ENCODE measurements around the gene PTPN5. TPM values are rescaled to one million over a fixed set of nuclear protein-coding genes. Genes with fewer than 3 reads are reported as not detected.

The PTPN5 gene
- total RNA-seq, 1 experiment from 2014 or later = not detected

GRCh38 chr11:18768978-18769377 lies 22.6 kb downstream of the PTPN5 start:
- Histone ChIP-seq H3K4me2 (no peak overlapping the region), H4K20me1 (ENCODE audit: insufficient read depth) (no peaks in the 10 kb centered on the region), H3K79me2 (ENCODE audit: low read depth) (no peaks in the 10 kb centered on the region), H3K36me3 (ENCODE audit: low read depth) (no peaks in the 10 kb centered on the region), H2AFZ (no peak overlapping the region), H3K27me3 (ENCODE audit: insufficient read depth, low read depth) (peaks cover 23% of the 10 kb centered on the region), H3K27ac (no peak overlapping the region), H3F3A (ENCODE audit: insufficient read depth, low read depth) (peaks cover 2% of the 10 kb centered on the region; the same call in 1 of the 2 replicates), H3K4me1 (replicated peaks; ENCODE audit: insufficient read depth) (peaks cover 2% of the 10 kb centered on the region), H3K9me3 (ENCODE audit: insufficient read depth, low read depth) (no peaks in the 10 kb centered on the region), H3K4me3 (no peak overlapping the region), H3K9me2 (ENCODE audit: insufficient read depth) (no peaks in the 10 kb centered on the region)
- no peak for DNase-seq
- no peak for TF ChIP-seq CTCF (conservative IDR thresholded peaks at IDR 0.05)
- TF ChIP-seq EZH2 (IDR thresholded peaks at IDR 0.05; ENCODE audit: low read depth) = no peak
- no TSS peak for BruUV-seq (replicated peaks)
- ChIA-PET CTCF (interaction anchor here (0.6 kb wide), 1 partner anchor 81 kb away, joined by 6 read pairs; no protein-coding TSS in a partner anchor), POLR2A (ENCODE audit: unreplicated experiment) (no interaction called here)
- intact Hi-C loops (cut with micrococcal nuclease; ENCODE audit: unreplicated experiment) = no loop called here

DNA sequence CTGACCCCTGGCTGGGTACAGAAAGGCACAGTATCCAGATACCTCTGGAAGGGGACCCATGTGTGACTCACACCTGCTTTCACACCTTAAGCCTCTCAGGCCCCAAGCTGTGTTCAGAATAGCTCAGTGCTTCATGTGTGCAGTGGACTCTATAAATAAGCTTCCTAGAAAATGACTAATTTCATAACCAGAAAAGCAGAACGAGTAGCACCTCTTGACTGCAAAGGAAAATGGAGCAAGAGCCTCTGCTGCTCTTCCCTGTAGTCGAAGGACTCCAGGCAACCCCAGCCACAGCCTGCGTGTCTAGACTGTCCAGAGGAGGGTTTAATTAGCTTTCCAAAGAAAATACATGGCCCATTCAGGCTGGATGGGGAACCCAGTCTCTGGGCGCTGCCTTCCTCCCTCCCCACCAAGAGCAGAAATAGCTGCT lies 23.1 kb downstream of the PTPN5 start:
- ChIA-PET CTCF (interaction anchor here (0.6 kb wide), 1 partner anchor 81 kb away, joined by 6 read pairs; no protein-coding TSS in a partner anchor), POLR2A (ENCODE audit: unreplicated experiment) (interaction anchor here (0.5 to 0.6 kb wide), 2 partner anchors 39 to 46 kb away, joined by 5 to 14 read pairs; no protein-coding TSS in a partner anchor)
- H3K4me2 ChIP-seq = no peak overlapping the region
- H3F3A ChIP-seq (ENCODE audit: insufficient read depth, low read depth) = peaks cover 7% of the 10 kb centered on the region; the same call in 1 of the 2 replicates
- TF ChIP-seq EZH2 (IDR thresholded peaks at IDR 0.05; ENCODE audit: low read depth) (no peak), CTCF (conservative IDR thresholded peaks at IDR 0.05) (no peak)
- H3K36me3 ChIP-seq (ENCODE audit: low read depth) = no peaks in the 10 kb centered on the region
- no peak overlapping the region for H2AFZ ChIP-seq
- H3K9me3 ChIP-seq (ENCODE audit: insufficient read depth, low read depth) = no peaks in the 10 kb centered on the region
- H3K79me2 ChIP-seq (ENCODE audit: low read depth) = no peaks in the 10 kb centered on the region
- BruUV-seq (replicated peaks) = no TSS peak
- peaks cover 7% of the 10 kb centered on the region for H3K4me1 ChIP-seq (replicated peaks; ENCODE audit: insufficient read depth)
- H3K4me3 ChIP-seq = no peak overlapping the region
- H3K9me2 ChIP-seq (ENCODE audit: insufficient read depth) = no peaks in the 10 kb centered on the region
- no peaks in the 10 kb centered on the region for H4K20me1 ChIP-seq (ENCODE audit: insufficient read depth)
- H3K27ac ChIP-seq = no peak overlapping the region
- no peak for DNase-seq
- peaks cover 21% of the 10 kb centered on the region for H3K27me3 ChIP-seq (ENCODE audit: insufficient read depth, low read depth)
- intact Hi-C loops (cut with micrococcal nuclease; ENCODE audit: unreplicated experiment) = no loop called here

GRCh38 chr11:18766015-18766414 lies 25.6 kb downstream of the PTPN5 start:
- Histone ChIP-seq H3K36me3 (ENCODE audit: low read depth) (no peaks in the 10 kb centered on the region), H3F3A (ENCODE audit: insufficient read depth, low read depth) (peaks cover 8% of the 10 kb centered on the region; the same call in 1 of the 2 replicates), H3K79me2 (ENCODE audit: low read depth) (no peaks in the 10 kb centered on the region), H3K27me3 (ENCODE audit: insufficient read depth, low read depth) (no peaks in the 10 kb centered on the region), H3K9me2 (ENCODE audit: insufficient read depth) (no peaks in the 10 kb centered on the region), H3K4me2 (no peak overlapping the region), H4K20me1 (ENCODE audit: insufficient read depth) (no peaks in the 10 kb centered on the region), H3K4me3 (no peak overlapping the region), H3K27ac (no peak overlapping the region), H2AFZ (no peak overlapping the region), H3K9me3 (ENCODE audit: insufficient read depth, low read depth) (no peaks in the 10 kb centered on the region), H3K4me1 (replicated peaks; ENCODE audit: insufficient read depth) (peaks cover 8% of the 10 kb centered on the region)
- CTCF ChIA-PET = interaction anchor here (0.6 to 2.2 kb wide), 2 partner anchors 226 to 295 kb away, joined by 3 to 11 read pairs; no protein-coding TSS in a partner anchor
- BruUV-seq (replicated peaks) = no TSS peak
- DNase-seq = no peak
- TF ChIP-seq CTCF (conservative IDR thresholded peaks at IDR 0.05) = no peak
- TF ChIP-seq EZH2 (IDR thresholded peaks at IDR 0.05; ENCODE audit: low read depth) = no peak
- POLR2A ChIA-PET (ENCODE audit: unreplicated experiment) = no interaction called here
- intact Hi-C loops (cut with micrococcal nuclease; ENCODE audit: unreplicated experiment) = no loop called here

All from PC-9 (cell line).